Osteoblast (primary cell): ENCODE results near the gene FUOM. TPM values are rescaled to one million over a fixed set of nuclear protein-coding genes. Genes with fewer than 3 reads are reported as not detected.
"Not testable (repeated sequence)": the region's sequence is repeated elsewhere in the genome, so short reads cannot be mapped to it uniquely, and the experiment has no call there.

Experiments used
- DNase-seq: peaks from one replicate; pipeline ENCODE4 v3.0.0; 2011; ENCODE audit warnings: low spot score, mixed read lengths; ENCODE audit not compliant: insufficient read length; ENCODE audit errors: missing footprints
- H2AFZ ChIP-seq: 2 replicates; pipeline ENCODE4 v1.6.0; 2011; ENCODE audit warnings: mild to moderate bottlenecking, low read length
- H3K27ac ChIP-seq: 2 replicates; pipeline ENCODE4 v1.5.1; 2011; ENCODE audit warnings: mild to moderate bottlenecking, low read depth, low read length, moderate library complexity
- H3K27me3 ChIP-seq: 2 replicates; pipeline ENCODE4 v1.6.0; 2012; ENCODE audit warnings: mild to moderate bottlenecking, control low read depth, inconsistent platforms, low read length, moderate library complexity; ENCODE audit not compliant: insufficient read depth
- H3K36me3 ChIP-seq: 2 replicates; pipeline ENCODE4 v1.5.1; 2011; ENCODE audit warnings: mild to moderate bottlenecking, low read length, control low read depth, moderate library complexity; ENCODE audit not compliant: insufficient read depth
- H3K4me1 ChIP-seq: 2 replicates; pipeline ENCODE4 v1.5.1; 2011; ENCODE audit warnings: mild to moderate bottlenecking, low read length, control low read depth, moderate library complexity; ENCODE audit not compliant: insufficient read depth
- H3K4me2 ChIP-seq: 2 replicates; pipeline ENCODE4 v1.6.0; 2011; ENCODE audit warnings: mild to moderate bottlenecking, low read length; ENCODE audit not compliant: insufficient read depth
- H3K4me3 ChIP-seq: fragments of 200-600 bp; sonication (generic); 3 replicates; pipeline ENCODE4 v1.5.1; 2012; ENCODE audit warnings: mild to moderate bottlenecking, low read length, inconsistent platforms; ENCODE audit not compliant: insufficient read depth
- H3K79me2 ChIP-seq: 2 replicates; pipeline ENCODE4 v1.6.0; 2012; ENCODE audit warnings: mild to moderate bottlenecking, low read length, control low read depth, inconsistent platforms; ENCODE audit not compliant: insufficient read depth
- H3K9me3 ChIP-seq: 2 replicates; pipeline ENCODE4 v1.5.1; 2011; ENCODE audit warnings: low read depth, low read length, control low read depth
- H4K20me1 ChIP-seq: 2 replicates; pipeline ENCODE4 v1.6.0; 2012; ENCODE audit warnings: mild to moderate bottlenecking, low read length, control low read depth; ENCODE audit not compliant: insufficient read depth
- CTCF ChIP-seq: IDR thresholded peaks from 2 replicates; pipeline ENCODE4 v1.5.1; 2011; ENCODE audit warnings: mild to moderate bottlenecking, low read depth, low read length, moderate library complexity; ENCODE audit errors: extremely low read depth
- total RNA-seq: library from RNA; depleted of rRNA; stranded (reverse); fragments of >200 nt; gene quantifications from 2 replicates; pipeline ENCODE4 v1.2.3, GENCODE V29; 2012

The FUOM gene
- total RNA-seq, 1 donor = 5.1 TPM

- Histone ChIP-seq H4K20me1 (peaks cover 3% of the 10 kb centered on the region), H3K36me3 (peaks cover 17% of the 10 kb centered on the region), H3K79me2 (peaks cover 4% of the 10 kb centered on the region), H3K9me3 (no peaks in the 10 kb centered on the region), H2AFZ (no peak within 1 kb of the TSS), H3K4me1 (peaks cover 5% of the 10 kb centered on the region), H3K27ac (no peak within 1 kb of the TSS), H3K4me3 (peak within 1 kb of the TSS; percentile 82), H3K4me2 (peak within 1 kb of the TSS; percentile 79), H3K27me3 (no peaks in the 10 kb centered on the region)
- DNase-seq = peak; percentile 100
- TF ChIP-seq CTCF = no peak
Observed at GRCh38 chr10:133373174-133374090, 15.6 kb upstream of the FUOM start, which contains the start of gene ECHS1. ECHS1 (minus strand) TSS chr10:133373354; CDS start chr10:133373333, 21 bp downstream.

GRCh38 chr10:133372507-133372906 lies 14.7 kb upstream of the FUOM start:
- H2AFZ ChIP-seq = no peak overlapping the region

GRCh38 chr10:133370030-133370786 lies 12.4 kb upstream of the FUOM start:
- no peaks in the 10 kb centered on the region for H3K27me3 ChIP-seq
- H4K20me1 ChIP-seq = peaks cover 3% of the 10 kb centered on the region
- peaks cover 5% of the 10 kb centered on the region for H3K4me1 ChIP-seq
- H3K4me3 ChIP-seq = no peak overlapping the region
- DNase-seq = no peak
- no peak overlapping the region for H3K4me2 ChIP-seq
- H3K79me2 ChIP-seq = peaks cover 4% of the 10 kb centered on the region
- H3K9me3 ChIP-seq = no peaks in the 10 kb centered on the region
- no peak overlapping the region for H3K27ac ChIP-seq
- no peak overlapping the region for H2AFZ ChIP-seq
- peaks cover 39% of the 10 kb centered on the region for H3K36me3 ChIP-seq
- TF ChIP-seq CTCF = no peak

More at GRCh38 chr10:133372507-133372906, 14.7 kb upstream of the FUOM start:
- Histone ChIP-seq H3K4me2 (peak overlapping the region; percentile 60), H3K4me1 (peaks cover 5% of the 10 kb centered on the region), H3K36me3 (peaks cover 22% of the 10 kb centered on the region), H3K79me2 (peaks cover 4% of the 10 kb centered on the region), H3K27me3 (no peaks in the 10 kb centered on the region), H3K4me3 (peak overlapping the region; percentile 82), H3K27ac (no peak overlapping the region), H3K9me3 (no peaks in the 10 kb centered on the region), H4K20me1 (peaks cover 3% of the 10 kb centered on the region)
- TF ChIP-seq CTCF = no peak
- DNase-seq = peak; percentile 90

- H2AFZ ChIP-seq = no peak overlapping the region
- no peak for TF ChIP-seq CTCF
- H4K20me1 ChIP-seq = peaks cover 3% of the 10 kb centered on the region
- no peak overlapping the region for H3K4me2 ChIP-seq
- peaks cover 4% of the 10 kb centered on the region for H3K79me2 ChIP-seq
- H3K4me1 ChIP-seq = no peaks in the 10 kb centered on the region
- no peak overlapping the region for H3K27ac ChIP-seq
- H3K27me3 ChIP-seq = no peaks in the 10 kb centered on the region
- H3K36me3 ChIP-seq = peaks cover 48% of the 10 kb centered on the region
- DNase-seq = no peak
- no peak overlapping the region for H3K4me3 ChIP-seq
- no peaks in the 10 kb centered on the region for H3K9me3 ChIP-seq
Observed at GRCh38 chr10:133368153-133368552, 10.3 kb upstream of the FUOM start.

- H3K36me3 ChIP-seq = peaks cover 51% of the 10 kb centered on the region
- H3K27me3 ChIP-seq, H3K4me1 ChIP-seq, H2AFZ ChIP-seq, H3K27ac ChIP-seq, H4K20me1 ChIP-seq, H3K4me3 ChIP-seq, H3K79me2 ChIP-seq, H3K4me2 ChIP-seq, H3K9me3 ChIP-seq, DNase-seq: not testable (repeated sequence)
Observed at GRCh38 chr10:133367461-133367860, 9.6 kb upstream of the FUOM start.
